Midbrain (tissue), 1 donor: Measurements from ENCODE around the gene GABBR2.
"Not testable (repeated sequence)": the region's sequence is repeated elsewhere in the genome, so short reads cannot be mapped to it uniquely, and the experiment has no call there.

Experiments
- DNase-seq: peaks from one replicate; lab custom pipeline; 2025; lab: John Stamatoyannopoulos, UW

The GABBR2 gene

GRCh38 chr9:98686961-98687855, 21.5 kb downstream of the GABBR2 start:
- DNase-seq: no peak

- DNase-seq: not testable (repeated sequence)
Measured at GRCh38 chr9:98684816-98685215, 23.9 kb downstream of the GABBR2 start.

GRCh38 chr9:98678244-98678842, 30.4 kb downstream of the GABBR2 start:
- DNase-seq: no peak

- DNase-seq: no peak
Measured at GRCh38 chr9:98673681-98674080, 35.1 kb downstream of the GABBR2 start.

- no peak for DNase-seq
Measured at GRCh38 chr9:98667005-98667640, 41.6 kb downstream of the GABBR2 start.

- no peak for DNase-seq
Measured at GRCh38 chr9:98665501-98665900, 43.2 kb downstream of the GABBR2 start.

- no peak for DNase-seq
Measured at GRCh38 chr9:98660541-98660940, 48.2 kb downstream of the GABBR2 start.

- no peak for DNase-seq
Measured at GRCh38 chr9:98658951-98659351, 49.8 kb downstream of the GABBR2 start.

- DNase-seq: no peak
Measured at GRCh38 chr9:98657897-98658296, 50.8 kb downstream of the GABBR2 start.

- no peak for DNase-seq
Measured at GRCh38 chr9:98656511-98656910, 52.2 kb downstream of the GABBR2 start.

- DNase-seq: not testable (repeated sequence)
Measured at GRCh38 chr9:98655428-98655827, 53.3 kb downstream of the GABBR2 start.

GRCh38 chr9:98654247-98654646, 54.5 kb downstream of the GABBR2 start:
- DNase-seq: no peak

- DNase-seq: no peak
Measured at GRCh38 chr9:98652741-98653140, 56.0 kb downstream of the GABBR2 start.

- DNase-seq: no peak
Measured at GRCh38 chr9:98652302-98652701, 56.4 kb downstream of the GABBR2 start.

- DNase-seq: no peak
Measured at GRCh38 chr9:98647236-98647635, 61.5 kb downstream of the GABBR2 start.

- no peak for DNase-seq
Measured at GRCh38 chr9:98644011-98644410, 64.7 kb downstream of the GABBR2 start.

- no peak for DNase-seq
Measured at GRCh38 chr9:98642661-98643312, 65.9 kb downstream of the GABBR2 start.

- no peak for DNase-seq
Measured at GRCh38 chr9:98641695-98642094, 67.0 kb downstream of the GABBR2 start.

- no peak for DNase-seq
Measured at GRCh38 chr9:98640394-98640793, 68.3 kb downstream of the GABBR2 start.

- no peak for DNase-seq
Measured at GRCh38 chr9:98639133-98639532, 69.6 kb downstream of the GABBR2 start.

GRCh38 chr9:98637381-98637780, 71.4 kb downstream of the GABBR2 start:
- no peak for DNase-seq

GRCh38 chr9:98635374-98635773, 73.4 kb downstream of the GABBR2 start:
- DNase-seq: no peak
